Kidney (tissue), 14 donors: Measurements from ENCODE around the gene CIBAR2. TPM values are rescaled to one million over a fixed set of nuclear protein-coding genes. Genes with fewer than 3 reads are reported as not detected.

Experiments used
- DNase-seq, 5 donors: peaks; one replicate each; pipeline ENCODE4 v3.0.0-alpha.2; 2013 to 2020
- FAIRE-seq: peaks from 2 replicates; lab custom pipeline; 2012; peaks lifted over from hg19 to GRCh38; lab: Jason Lieb, UNC
- H3K27ac ChIP-seq, 2 donors: one replicate each; pipeline ENCODE4 v1.7.0; 2013; ENCODE audit warnings: low read depth in 2 of 2, low read length in 2 of 2, inconsistent platforms in 1 of 2
- H3K27me3 ChIP-seq: one replicate; pipeline ENCODE4 v1.7.1; 2013; ENCODE audit warnings: low read length, inconsistent platforms; ENCODE audit not compliant: control insufficient read depth, insufficient read depth
- H3K36me3 ChIP-seq, 3 donors: one replicate each; pipeline versions ENCODE4 v1.7.0 to v1.7.1; 2013; ENCODE audit warnings: low read length in 3 of 3, control low read depth in 1 of 3, inconsistent platforms in 1 of 3; ENCODE audit not compliant: insufficient read depth in 3 of 3, control insufficient read depth in 2 of 3
- H3K4me1 ChIP-seq, 3 donors: one replicate each; pipeline versions ENCODE4 v1.7.0 to v1.7.1; 2013; ENCODE audit warnings: low read length in 3 of 3, inconsistent platforms in 1 of 3, low read depth in 1 of 3; ENCODE audit not compliant: control insufficient read depth in 2 of 3, insufficient read depth in 2 of 3
- H3K4me3 ChIP-seq, 3 donors: one replicate each; pipeline versions ENCODE4 v1.7.0 to v1.8.1; 2013; ENCODE audit warnings: low read length in 3 of 3, control low read depth in 1 of 3, inconsistent platforms in 1 of 3
- H3K9ac ChIP-seq, 3 donors: one replicate each; pipeline versions ENCODE4 v1.7.0 to v1.7.1; 2013; ENCODE audit warnings: low read length in 3 of 3, control low read depth in 1 of 3, inconsistent platforms in 1 of 3
- H3K9me3 ChIP-seq, 3 donors: one replicate each; pipeline versions ENCODE4 v1.7.0 to v1.7.1; 2013; ENCODE audit warnings: low read length in 3 of 3, control low read depth in 1 of 3, inconsistent platforms in 1 of 3; ENCODE audit not compliant: control insufficient read depth in 2 of 3, insufficient read depth in 1 of 3
- intact Hi-C: fragments of 100-400 bp; cut with DNase I; formaldehyde crosslinking; loops from one replicate; pipeline ENCODE4 v1.11.1; 2022
- polyA plus RNA-seq: library from polyadenylated mRNA; stranded (reverse); fragments of 350-450 nt; fragmentation: Illumina TruSeq; extraction: RNeasy Lipid Tissue Mini Kit (QIAGEN cat#74804); gene quantifications from one replicate; pipeline ENCODE4 v1.2.3, GENCODE V29; 2014; ENCODE audit warnings: low read depth, low replicate concordance; ENCODE audit not compliant: insufficient read depth
- total RNA-seq: library from RNA; stranded (reverse); fragmentation: NEBNext Ultra II Directional; extraction: Animal tissue kit (Norgen Biotek cat#: 25700); gene quantifications from one replicate; pipeline ENCODE4 v1.2.1, GENCODE V29; 2021
- TF ChIP-seq, protein P1 (sequence below): IDR thresholded peaks from 3 replicates; pipeline ENCODE4 v1.5.1; 2012; ENCODE audit warnings: mild to moderate bottlenecking, moderate library complexity, borderline replicate concordance; ENCODE audit not compliant: insufficient read depth; ENCODE audit errors: extremely low read depth
- donor health status: control.
- donor health status: control.
- donor health status: control.
- donor health status: control.
- donor health status: control.
- donor health status: DM: yes; HTN: yes; CAD: no.
- donor health status: Normal renal cell carcinoma (clear cell type).

Gene CIBAR2
- total and polyA plus RNA-seq, 2 donors from 2014 or later, result 1.6 TPM; not detected in 1

- TF ChIP-seq, protein P1, sequence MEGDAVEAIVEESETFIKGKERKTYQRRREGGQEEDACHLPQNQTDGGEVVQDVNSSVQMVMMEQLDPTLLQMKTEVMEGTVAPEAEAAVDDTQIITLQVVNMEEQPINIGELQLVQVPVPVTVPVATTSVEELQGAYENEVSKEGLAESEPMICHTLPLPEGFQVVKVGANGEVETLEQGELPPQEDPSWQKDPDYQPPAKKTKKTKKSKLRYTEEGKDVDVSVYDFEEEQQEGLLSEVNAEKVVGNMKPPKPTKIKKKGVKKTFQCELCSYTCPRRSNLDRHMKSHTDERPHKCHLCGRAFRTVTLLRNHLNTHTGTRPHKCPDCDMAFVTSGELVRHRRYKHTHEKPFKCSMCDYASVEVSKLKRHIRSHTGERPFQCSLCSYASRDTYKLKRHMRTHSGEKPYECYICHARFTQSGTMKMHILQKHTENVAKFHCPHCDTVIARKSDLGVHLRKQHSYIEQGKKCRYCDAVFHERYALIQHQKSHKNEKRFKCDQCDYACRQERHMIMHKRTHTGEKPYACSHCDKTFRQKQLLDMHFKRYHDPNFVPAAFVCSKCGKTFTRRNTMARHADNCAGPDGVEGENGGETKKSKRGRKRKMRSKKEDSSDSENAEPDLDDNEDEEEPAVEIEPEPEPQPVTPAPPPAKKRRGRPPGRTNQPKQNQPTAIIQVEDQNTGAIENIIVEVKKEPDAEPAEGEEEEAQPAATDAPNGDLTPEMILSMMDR, result no peak
- Histone ChIP-seq H3K4me1 (peaks cover 0 to 20% (median 0%) of the 10 kb centered on the region in 3 donors), H3K27ac (peak overlapping the region; percentile 81 to 87), H3K27me3 (no peaks in the 10 kb centered on the region), H3K4me3 (peak overlapping the region in 2 of 3 donors; percentile 25 to 58), H3K9ac (peak overlapping the region in 1 of 3 donors; percentile 31), H3K36me3 (no peaks in the 10 kb centered on the region), H3K9me3 (no peaks in the 10 kb centered on the region)
- intact Hi-C loops, result no loop called here
- FAIRE-seq, result no peak
- DNase-seq, result peak; percentile 84 to 98 (median 89)
Observed at GRCh38 chr16:85137323-85138072, 25.2 kb upstream of the CIBAR2 start.

DNA sequence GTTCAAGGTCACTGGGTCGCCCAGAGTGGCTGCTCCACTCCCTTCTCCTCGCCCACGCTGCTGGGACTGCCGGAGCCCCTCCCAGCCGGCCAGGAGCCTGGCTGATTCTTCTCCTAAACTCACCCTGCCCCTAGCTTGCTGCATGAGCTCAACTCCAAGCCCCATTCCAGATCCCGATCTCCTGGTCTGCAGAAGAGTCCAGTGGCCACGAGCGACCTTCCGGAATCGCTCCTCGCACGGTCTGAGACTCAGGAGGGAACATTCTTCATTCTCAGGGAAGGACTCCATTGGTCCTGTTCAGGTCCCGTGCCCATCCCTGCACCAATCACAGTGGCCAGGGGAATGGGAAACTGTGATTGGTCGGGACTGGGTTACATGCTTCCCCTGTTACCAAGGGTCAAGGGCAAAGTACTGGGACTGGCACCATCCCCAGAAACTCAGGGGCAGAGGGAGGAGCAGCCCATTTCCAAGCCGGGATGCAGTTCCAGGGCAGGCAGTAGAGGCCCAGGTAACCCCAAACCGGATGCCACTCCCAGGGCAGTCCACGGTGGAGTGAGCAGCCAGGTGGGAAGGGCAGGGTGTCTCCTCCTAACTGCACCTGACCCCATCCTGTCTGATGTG lies 24.5 kb upstream of the CIBAR2 start:
- FAIRE-seq, result no peak
- Histone ChIP-seq H3K9me3 (no peaks in the 10 kb centered on the region), H3K4me1 (peaks cover 0 to 20% (median 0%) of the 10 kb centered on the region in 3 donors), H3K36me3 (no peaks in the 10 kb centered on the region), H3K27ac (peak overlapping the region; percentile 81 to 87), H3K4me3 (peak overlapping the region in 2 of 3 donors; percentile 25 to 58), H3K9ac (no peak overlapping the region), H3K27me3 (no peaks in the 10 kb centered on the region)
- TF ChIP-seq, protein P1, result no peak
- DNase-seq, result peak in 2 of 5 donors; percentile 56 to 73
- intact Hi-C loops, result no loop called here

DNA sequence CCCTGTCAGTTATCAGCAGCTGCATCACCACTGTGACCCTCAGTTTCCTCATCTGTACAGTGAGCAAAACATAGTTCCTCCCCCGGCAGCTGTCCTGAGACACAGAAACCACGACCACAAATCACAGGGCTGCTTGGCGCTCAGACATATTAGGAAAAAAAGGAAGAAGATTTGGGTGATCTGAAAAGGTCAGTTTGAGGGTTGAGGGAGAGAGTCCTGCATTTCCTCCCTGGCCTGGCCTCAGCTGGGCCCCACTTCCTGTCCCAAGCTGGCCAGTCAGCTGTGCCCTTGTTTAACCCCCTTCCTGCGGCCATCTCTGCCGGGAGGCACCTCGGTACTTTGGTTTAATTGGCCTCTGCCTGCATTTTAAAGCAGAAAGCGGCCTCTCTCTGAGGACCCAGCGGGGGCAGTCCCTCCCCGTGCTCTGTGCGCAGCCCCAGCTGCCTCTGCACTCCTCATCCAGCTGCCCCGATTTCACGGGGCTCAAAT lies 24.0 kb upstream of the CIBAR2 start:
- H3K9me3 ChIP-seq, result no peaks in the 10 kb centered on the region
- TF ChIP-seq, protein P1, result no peak
- no peak overlapping the region for H3K9ac ChIP-seq
- peak overlapping the region; percentile 81 to 87 for H3K27ac ChIP-seq
- FAIRE-seq (no peak), DNase-seq (peak in 1 of 5 donors; percentile 89)
- no peak overlapping the region for H3K4me3 ChIP-seq
- no peaks in the 10 kb centered on the region for H3K36me3 ChIP-seq
- H3K4me1 ChIP-seq, result peaks cover 0 to 20% (median 0%) of the 10 kb centered on the region in 3 donors
- intact Hi-C loops, result no loop called here
- H3K27me3 ChIP-seq, result no peaks in the 10 kb centered on the region
